CD4-positive, alpha-beta T cell treated with Interleukin-6 at 100 ng/mL for 8 hours (primary cell): ENCODE data around the gene GAB2.

Source experiments
- DNase-seq: peaks from one replicate; pipeline ENCODE4 v3.0.0-alpha.2; 2020; ENCODE audit warnings: mixed read lengths, low spot score

The GAB2 gene

GRCh38 chr11:78221396-78222315, 196.0 kb downstream of the GAB2 start:
- DNase-seq = no peak

- no peak for DNase-seq
These were observed 197.1 kb downstream of the GAB2 start for GRCh38 chr11:78220218-78221157.

- no peak for DNase-seq
These were observed 198.0 kb downstream of the GAB2 start for GRCh38 chr11:78219493-78220217.

- no peak for DNase-seq
These were observed 198.7 kb downstream of the GAB2 start for GRCh38 chr11:78218707-78219492.

DNA sequence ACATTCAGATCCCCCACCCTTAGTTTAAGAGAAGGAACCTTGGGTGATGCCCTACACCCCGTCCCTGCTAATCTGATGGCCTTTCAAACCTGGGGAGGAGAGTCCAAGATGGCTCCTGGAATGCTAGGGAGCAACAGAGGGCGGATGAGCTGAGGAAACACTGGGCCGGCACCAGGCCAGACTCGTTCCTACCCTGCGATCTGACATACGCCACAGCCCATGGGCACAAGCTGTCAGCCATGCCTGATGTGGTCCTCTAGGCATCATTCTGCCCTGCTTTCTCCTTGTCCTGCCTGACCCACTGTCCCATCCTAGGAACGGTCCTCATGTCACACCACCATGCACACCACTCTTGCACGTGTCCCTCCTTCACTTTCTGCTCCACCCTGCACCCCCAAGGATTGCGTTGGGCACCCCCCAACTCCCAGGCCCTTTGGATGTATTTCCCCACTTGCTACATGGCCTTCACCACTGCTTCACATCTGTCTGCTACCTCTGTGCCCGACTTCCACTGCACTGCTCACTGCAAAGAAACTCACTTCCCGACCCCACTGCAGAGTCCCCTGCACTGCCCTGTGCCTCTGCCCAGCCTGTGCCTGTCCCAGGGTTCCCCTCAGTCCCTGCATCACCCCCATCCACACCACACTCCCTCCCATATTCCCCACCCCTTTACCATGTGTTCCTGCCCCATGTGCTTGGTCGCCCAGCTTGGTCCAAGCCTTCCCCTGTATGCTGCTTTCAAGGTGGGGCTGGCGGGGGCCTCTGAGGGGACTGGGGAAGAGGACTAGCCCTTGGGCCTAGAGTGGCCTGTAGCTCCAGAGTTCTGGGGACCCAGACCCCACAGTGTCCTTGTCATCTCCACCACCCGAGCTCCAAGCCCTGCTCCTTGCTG, 199.7 kb downstream of the GAB2 start:
- no peak for DNase-seq

DNA sequence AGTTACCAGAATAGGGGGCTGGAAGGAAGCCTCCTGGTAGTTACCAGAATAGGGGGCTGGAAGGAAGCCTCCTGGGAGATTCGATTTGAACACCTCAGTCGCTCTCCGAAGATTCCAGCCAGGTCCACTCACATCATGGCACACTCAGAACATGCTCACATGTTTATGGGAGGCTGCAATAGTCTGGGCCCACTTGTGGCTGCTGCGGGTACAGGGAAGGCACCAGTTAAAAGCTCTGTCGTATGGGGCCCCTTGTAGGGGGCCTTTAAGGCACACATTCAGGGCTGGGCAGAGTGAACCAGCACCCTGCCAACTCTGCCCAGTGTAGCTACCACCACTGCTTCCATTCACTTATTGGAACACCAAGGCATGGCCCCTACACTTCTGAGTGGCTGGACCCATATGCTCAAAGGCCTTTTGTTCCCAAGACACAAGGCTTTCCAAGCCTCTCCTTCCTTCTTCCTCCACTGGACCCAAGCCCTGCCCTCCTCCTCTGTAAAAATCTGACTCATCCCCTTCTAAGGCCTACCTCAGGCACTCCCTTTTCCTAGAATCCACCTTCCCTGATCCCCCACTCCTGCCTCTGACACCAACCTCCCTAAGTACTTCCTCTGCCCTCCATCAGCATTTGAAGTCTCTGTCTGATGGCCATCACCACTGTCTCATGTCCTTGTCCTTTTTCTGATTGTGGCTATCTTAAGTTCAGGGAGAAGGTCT, 200.9 kb downstream of the GAB2 start:
- DNase-seq = no peak

DNA sequence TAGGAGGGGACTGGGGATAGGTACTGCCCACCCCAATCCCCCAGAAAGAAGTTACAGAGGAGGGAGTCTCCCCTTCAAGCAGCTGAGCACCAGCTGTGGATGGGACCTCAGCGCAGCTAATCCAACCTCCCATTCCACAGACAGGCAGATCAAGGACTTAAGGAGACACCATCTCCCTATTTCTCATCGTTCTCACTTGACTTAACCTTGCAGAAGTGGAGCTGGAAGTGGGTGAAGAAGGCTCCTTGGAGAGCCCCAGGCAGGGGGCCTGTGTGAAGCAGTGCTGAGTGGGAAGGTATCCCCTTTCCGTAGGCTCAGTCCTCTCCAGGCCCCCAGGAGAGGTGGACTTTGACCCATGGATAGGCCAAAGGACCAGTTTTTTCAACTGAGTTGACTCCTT, 201.6 kb downstream of the GAB2 start:
- DNase-seq = no peak

GRCh38 chr11:78214331-78215194, 203.1 kb downstream of the GAB2 start:
- DNase-seq = no peak

DNA sequence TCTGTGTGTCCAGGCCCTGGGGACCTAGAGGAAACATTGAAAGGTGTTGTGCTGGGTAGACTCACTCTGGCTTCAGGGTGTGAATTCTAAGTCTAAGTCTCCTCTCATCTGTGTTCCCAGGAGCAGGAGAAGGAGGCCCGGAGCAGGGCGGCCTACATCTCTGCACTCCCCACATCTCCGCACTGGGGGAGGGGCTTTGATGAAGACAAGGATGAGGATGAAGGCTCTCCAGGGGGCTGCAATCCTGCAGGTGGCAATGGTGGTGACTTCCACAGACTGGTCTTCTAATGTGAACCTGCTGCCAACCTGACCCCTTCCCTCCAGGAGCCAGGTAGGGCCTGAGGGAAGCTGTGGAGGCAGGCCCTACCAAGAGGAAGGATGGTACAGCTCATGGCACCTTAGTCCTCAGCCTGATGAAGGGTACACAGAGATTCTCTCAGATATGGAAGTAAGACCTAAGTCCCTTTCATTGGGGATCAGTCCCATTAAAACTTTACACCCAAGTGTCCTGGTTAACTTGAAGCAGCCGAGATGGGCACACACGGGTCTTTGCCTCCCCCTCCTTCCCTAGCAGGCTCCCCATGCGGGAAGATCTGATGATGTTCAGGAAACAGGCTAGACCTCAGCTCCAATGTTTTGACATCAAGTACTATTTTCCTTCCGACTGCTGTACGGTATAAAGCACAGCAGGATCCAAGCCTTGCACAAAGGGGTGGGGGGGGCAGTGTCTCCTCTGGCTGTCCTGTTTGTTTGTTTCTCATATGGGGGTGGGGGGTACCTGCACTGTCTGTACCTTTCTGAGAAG, 203.9 kb downstream of the GAB2 start:
- DNase-seq = no peak

- no peak for DNase-seq
These were observed 204.8 kb downstream of the GAB2 start for GRCh38 chr11:78212586-78213371.

DNA sequence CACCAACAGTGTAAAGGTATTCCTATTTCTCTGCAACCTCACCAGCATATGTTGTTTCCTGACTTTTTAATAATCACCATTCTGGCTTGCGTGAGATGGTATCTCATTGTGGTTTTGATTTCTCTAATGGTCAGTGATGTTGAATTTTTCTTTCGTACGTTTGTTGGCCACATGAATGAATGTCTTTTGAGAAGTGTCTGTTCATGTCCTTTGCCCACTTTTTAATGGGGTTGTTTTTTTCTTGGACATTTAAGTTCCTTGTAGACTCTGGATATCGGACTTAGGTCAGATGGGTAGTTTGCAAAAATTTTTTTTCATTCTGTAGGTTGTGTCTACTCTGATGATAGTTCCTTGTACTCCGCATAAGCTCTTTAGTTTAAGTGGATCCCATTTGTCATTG, 206.1 kb downstream of the GAB2 start:
- DNase-seq = no peak

DNA sequence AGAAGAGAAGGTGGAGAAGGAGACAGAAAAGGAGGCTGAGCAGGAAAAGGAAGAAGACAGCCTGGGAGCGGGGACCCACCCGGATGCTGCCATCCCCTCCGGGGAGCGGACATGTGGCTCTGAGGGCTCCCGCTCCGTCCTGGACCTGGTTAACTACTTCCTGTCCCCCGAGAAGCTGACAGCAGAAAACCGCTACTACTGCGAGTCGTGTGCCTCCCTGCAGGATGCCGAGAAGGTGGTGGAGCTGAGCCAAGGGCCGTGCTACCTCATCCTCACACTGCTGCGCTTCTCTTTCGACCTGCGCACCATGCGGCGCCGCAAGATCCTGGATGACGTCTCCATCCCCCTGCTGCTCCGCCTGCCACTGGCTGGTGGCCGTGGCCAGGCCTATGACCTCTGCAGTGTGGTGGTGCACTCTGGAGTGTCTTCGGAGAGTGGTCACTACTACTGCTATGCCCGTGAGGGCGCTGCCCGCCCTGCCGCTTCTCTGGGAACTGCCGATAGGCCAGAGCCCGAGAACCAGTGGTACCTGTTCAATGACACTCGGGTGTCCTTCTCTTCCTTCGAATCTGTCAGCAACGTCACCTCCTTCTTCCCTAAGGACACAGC, 207.5 kb downstream of the GAB2 start:
- no peak for DNase-seq

GRCh38 chr11:78209478-78209877, 208.1 kb downstream of the GAB2 start:
- DNase-seq = no peak

GRCh38 chr11:78208257-78209165, 209.1 kb downstream of the GAB2 start:
- DNase-seq = no peak

DNA sequence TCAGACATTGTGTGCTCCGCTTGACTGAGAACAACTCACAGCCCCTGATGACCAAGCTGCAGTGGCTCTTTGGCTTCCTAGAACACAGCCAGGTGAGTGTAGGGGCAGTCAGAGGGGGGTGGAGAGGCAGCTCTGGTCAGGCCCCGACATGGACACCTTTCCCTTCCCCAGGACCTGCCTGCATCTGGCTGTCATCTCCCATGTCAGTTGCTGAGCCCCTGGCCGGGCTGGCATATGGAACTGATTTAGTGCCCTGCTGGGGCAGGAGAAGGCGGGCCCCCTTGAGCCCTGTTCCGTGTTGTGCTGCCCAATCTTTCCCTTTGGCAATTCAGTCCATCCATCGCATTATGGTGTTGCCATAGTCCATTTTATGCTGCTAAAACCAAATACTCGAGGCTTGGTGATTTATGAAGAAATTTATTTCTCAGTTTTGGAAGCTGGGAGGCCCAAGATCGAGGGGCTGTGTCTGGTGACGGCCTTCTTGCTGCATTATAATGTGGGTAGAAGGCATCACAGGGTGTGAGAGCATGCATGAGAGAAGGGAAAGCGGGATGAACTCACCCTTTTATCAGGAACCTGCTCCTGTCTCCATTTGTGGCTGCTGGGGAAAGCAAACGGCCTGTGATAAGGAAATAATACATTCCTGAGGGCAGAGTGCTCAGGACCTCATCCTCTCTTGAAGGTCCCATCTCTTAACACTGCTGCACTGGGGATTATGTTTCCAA, 209.9 kb downstream of the GAB2 start:
- DNase-seq = no peak
